H1 (cell line): ENCODE results near the gene GPR17. TPM values are rescaled to one million over a fixed set of nuclear protein-coding genes. Genes with fewer than 3 reads are reported as not detected.

Experiments
- CTCF ChIA-PET: fragments of 300-600 bp; sonication (Branson Sonifier 250); formaldehyde crosslinking; loops from one replicate; lab custom pipeline; 2021; ENCODE audit not compliant: partially characterized antibody; lab: Charles Lee
- POLR2A ChIA-PET: fragments of 300-600 bp; sonication (Branson Sonifier 250); formaldehyde crosslinking; loops from one replicate; lab custom pipeline; 2021; ENCODE audit warnings: inconsistent platforms; ENCODE audit not compliant: partially characterized antibody; lab: Charles Lee
- DNase-seq, 2 experiments: peaks; one replicate each; pipeline versions ENCODE4 v3.0.0 to v3.0.0-alpha.2; 2010 to 2022; ENCODE audit warnings: low spot score in 2 of 2, low read depth in 1 of 2, mixed read lengths in 1 of 2
- FAIRE-seq: peaks from 2 replicates; lab custom pipeline; 2011; peaks lifted over from hg19 to GRCh38; lab: Jason Lieb, UNC
- H2AFZ ChIP-seq: 2 replicates; pipeline ENCODE4 v1.8.1; 2012; ENCODE audit warnings: low read length, inconsistent platforms
- H2AK5ac ChIP-seq: 2 replicates; pipeline ENCODE4 v1.6.1; 2013; ENCODE audit warnings: low read depth, low read length
- H2BK120ac ChIP-seq: replicated peaks from 2 replicates; pipeline ENCODE3; 2013; ENCODE audit warnings: low read depth, low read length, inconsistent platforms
- H2BK12ac ChIP-seq: 2 replicates; pipeline ENCODE4 v1.6.1; 2013; ENCODE audit warnings: low read depth, low read length
- H2BK15ac ChIP-seq: 2 replicates; pipeline ENCODE4 v1.6.1; 2013; ENCODE audit warnings: low read length
- H2BK20ac ChIP-seq: 2 replicates; pipeline ENCODE4 v1.6.1; 2013; ENCODE audit warnings: low read length
- H2BK5ac ChIP-seq: 2 replicates; pipeline ENCODE4 v1.6.1; 2013; ENCODE audit warnings: low read depth, low read length
- H3K14ac ChIP-seq: 2 replicates; pipeline ENCODE4 v1.6.1; 2013; ENCODE audit warnings: inconsistent platforms; ENCODE audit not compliant: insufficient read length
- H3K18ac ChIP-seq: 2 replicates; pipeline ENCODE4 v1.6.1; 2013; ENCODE audit warnings: low read length; ENCODE audit errors: extremely low read depth
- H3K23ac ChIP-seq: 2 replicates; pipeline ENCODE4 v1.6.1; 2013; ENCODE audit warnings: inconsistent platforms; ENCODE audit not compliant: insufficient read length
- H3K23me2 ChIP-seq: 2 replicates; pipeline ENCODE4 v1.6.1; 2013; ENCODE audit warnings: low read depth, low read length
- H3K27ac ChIP-seq: 2 replicates; pipeline ENCODE4 v1.6.1; 2011; ENCODE audit warnings: low read depth, low read length, inconsistent platforms
- H3K27me3 ChIP-seq, 4 experiments: replicated peaks in 1 of 4; 1 replicate in 1 of 4; 2 replicates in 3 of 4; pipeline versions ENCODE4 v1.6.1 to v1.8.1; 2011 to 2013; ENCODE audit warnings: low read length in 3 of 4, mild to moderate bottlenecking in 3 of 4, inconsistent platforms in 2 of 4, mixed read lengths in 2 of 4, moderate library complexity in 1 of 4; ENCODE audit not compliant: control insufficient read depth in 3 of 4, insufficient read depth in 3 of 4; ENCODE audit errors: extremely low read depth in 1 of 4
- H3K36me3 ChIP-seq, 4 experiments: 2 replicates each; pipeline versions ENCODE4 v1.6.1 to v1.8.1; 2011 to 2013; ENCODE audit warnings: mild to moderate bottlenecking in 4 of 4, low read length in 3 of 4, moderate library complexity in 2 of 4, control low read depth in 1 of 4, inconsistent platforms in 1 of 4; ENCODE audit not compliant: insufficient read depth in 4 of 4, control insufficient read depth in 2 of 4
- H3K4ac ChIP-seq: replicated peaks from 2 replicates; pipeline ENCODE3; 2013; ENCODE audit warnings: low read length, low read depth, mixed read lengths, inconsistent platforms; ENCODE audit not compliant: insufficient read length
- H3K4me1 ChIP-seq, 4 experiments: replicated peaks in 1 of 4; 1 replicate in 1 of 4; 2 replicates in 3 of 4; pipeline versions ENCODE4 v1.6.1 to v1.8.1; 2011 to 2013; ENCODE audit warnings: low read length in 3 of 4, inconsistent platforms in 2 of 4, mixed read lengths in 1 of 4; ENCODE audit not compliant: insufficient read depth in 4 of 4, control insufficient read depth in 3 of 4
- H3K4me2 ChIP-seq, 2 experiments: 2 replicates each; pipeline versions ENCODE4 v1.6.1 to v1.8.1; 2011 to 2013; ENCODE audit warnings: low read depth in 2 of 2, low read length in 2 of 2, control low read depth in 1 of 2, inconsistent platforms in 1 of 2, mild to moderate bottlenecking in 1 of 2; ENCODE audit not compliant: insufficient read depth in 1 of 2
- H3K4me3 ChIP-seq, 4 experiments: fragments of 200-600, 300-600 bp in 1 of 4; sonication (generic), shearing (Covaris generic), sonication (Bioruptor Twin) in 1 of 4; 2 replicates each; pipeline versions ENCODE4 v1.5.1 to v1.8.1; 2011 to 2016; ENCODE audit warnings: low read length in 4 of 4, low read depth in 3 of 4, control low read depth in 2 of 4, inconsistent platforms in 2 of 4, mild to moderate bottlenecking in 2 of 4, mixed read lengths in 1 of 4, moderate library complexity in 1 of 4; ENCODE audit not compliant: insufficient read depth in 2 of 4; ENCODE audit errors: extremely low read depth in 1 of 4
- H3K56ac ChIP-seq: replicated peaks from 2 replicates; pipeline ENCODE3; 2013; ENCODE audit warnings: low read depth, mild to moderate bottlenecking, mixed read lengths, low read length, inconsistent platforms; ENCODE audit not compliant: insufficient read length
- H3K79me1 ChIP-seq: 2 replicates; pipeline ENCODE4 v1.6.1; 2013; ENCODE audit warnings: low read depth, low read length, control low read depth
- H3K79me2 ChIP-seq, 2 experiments: 2 replicates each; pipeline versions ENCODE4 v1.6.1 to v1.8.1; 2012 to 2013; ENCODE audit warnings: low read length in 2 of 2, mild to moderate bottlenecking in 2 of 2, inconsistent platforms in 1 of 2; ENCODE audit not compliant: insufficient read depth in 2 of 2, control insufficient read depth in 1 of 2
- H3K9ac ChIP-seq, 4 experiments: replicated peaks in 1 of 4; 1 replicate in 1 of 4; 2 replicates in 3 of 4; pipeline versions ENCODE4 v1.6.1 to v1.8.1; 2011 to 2013; ENCODE audit warnings: low read depth in 3 of 4, low read length in 3 of 4, control low read depth in 2 of 4, mild to moderate bottlenecking in 2 of 4, moderate library complexity in 2 of 4, inconsistent platforms in 1 of 4; ENCODE audit errors: extremely low read depth in 1 of 4
- H3K9me3 ChIP-seq, 2 experiments: 2 replicates each; pipeline versions ENCODE4 v1.6.1 to v1.8.1; 2012 to 2013; ENCODE audit warnings: mild to moderate bottlenecking in 2 of 2, moderate library complexity in 2 of 2, control low read depth in 1 of 2, inconsistent platforms in 1 of 2, low read depth in 1 of 2, low read length in 1 of 2, mixed read lengths in 1 of 2; ENCODE audit not compliant: insufficient read depth in 2 of 2
- H4K20me1 ChIP-seq, 2 experiments: replicated peaks in 1 of 2; 2 replicates each; pipeline versions ENCODE3 to v1.8.1; 2011 to 2013; ENCODE audit warnings: inconsistent platforms in 2 of 2, low read length in 2 of 2, mild to moderate bottlenecking in 1 of 2; ENCODE audit not compliant: insufficient read depth in 2 of 2, control insufficient read depth in 1 of 2
- H4K5ac ChIP-seq: 2 replicates; pipeline ENCODE4 v1.6.1; 2013; ENCODE audit warnings: low read length, low read depth, mixed read lengths, inconsistent platforms; ENCODE audit not compliant: insufficient read length
- H4K8ac ChIP-seq: 2 replicates; pipeline ENCODE4 v1.8.0; 2013; ENCODE audit warnings: mild to moderate bottlenecking, moderate library complexity, low read length, inconsistent platforms; ENCODE audit not compliant: insufficient read depth; ENCODE audit errors: extremely low read depth
- H4K91ac ChIP-seq: replicated peaks from 2 replicates; pipeline ENCODE3; 2013; ENCODE audit warnings: low read length, mixed read lengths, inconsistent platforms; ENCODE audit not compliant: insufficient read length
- GABPA ChIP-seq: IDR thresholded peaks from 2 replicates; pipeline ENCODE4 v1.6.1; 2011; ENCODE audit warnings: mild to moderate bottlenecking, low read length, moderate library complexity, borderline replicate concordance; ENCODE audit not compliant: insufficient read depth
- GTF2F1 ChIP-seq: IDR thresholded peaks from 2 replicates; pipeline ENCODE4 v1.6.1; 2012; ENCODE audit warnings: low read depth, low read length, improper control_type of control experiment, borderline replicate concordance
- KDM1A ChIP-seq: fragments of 200-600, 300-600 bp; sonication (generic); IDR thresholded peaks from 2 replicates; pipeline ENCODE4 v1.7.1; 2016; ENCODE audit warnings: mild to moderate bottlenecking, low read length, borderline replicate concordance
- NRF1 ChIP-seq: IDR thresholded peaks from 2 replicates; pipeline ENCODE4 v1.6.1; 2011; ENCODE audit warnings: mild to moderate bottlenecking, low read depth, low read length, improper control_type of control experiment
- POLR2A ChIP-seq, 2 experiments: IDR thresholded peaks; 1 replicate in 1 of 2; 2 replicates in 1 of 2; pipeline ENCODE4 v1.6.1; 2011; ENCODE audit warnings: low read depth in 2 of 2, low read length in 2 of 2, mild to moderate bottlenecking in 2 of 2; ENCODE audit errors: control extremely low read depth in 1 of 2
- RFX5 ChIP-seq: IDR thresholded peaks from 2 replicates; pipeline ENCODE4 v1.6.1; 2011; ENCODE audit warnings: low read depth, low read length, improper control_type of control experiment, borderline replicate concordance
- SIRT6 ChIP-seq: IDR thresholded peaks from one replicate; pipeline ENCODE4 v1.7.1; 2012; ENCODE audit warnings: low read length, inconsistent platforms
- SUZ12 ChIP-seq: fragments of 200-600 bp; sonication (generic); IDR thresholded peaks from 2 replicates; pipeline ENCODE4 v1.6.1; 2012; ENCODE audit warnings: mild to moderate bottlenecking, inconsistent platforms, low read length, moderate library complexity, mixed read lengths
- WGBS, 2 experiments: shearing (Covaris generic) in 1 of 2; methylation state at CpG; one replicate each; pipeline versions ENCODE4 v1.1.6 to v1.1.7; 2013 to 2015; ENCODE audit warnings: low lambda C conversion rate in 2 of 2, mixed read lengths in 2 of 2, inconsistent platforms in 1 of 2, low coverage in 1 of 2, missing lambda C conversion rate in 1 of 2; ENCODE audit not compliant: insufficient replicate concordance in 2 of 2, insufficient coverage in 1 of 2, insufficient read length in 1 of 2; ENCODE audit errors: extremely low coverage in 1 of 2, missing lambda C conversion rate in 1 of 2; 5-methylcytosine and 5-hydroxymethylcytosine counted together
- polyA plus RNA-seq, 7 experiments: library from polyadenylated mRNA; depleted of rRNA in 3 of 7; stranded (reverse) in 5 of 7; unstranded in 2 of 7; fragments of >200 nt in 5 of 7; fragments of 200-250 nt in 2 of 7; gene quantifications; 1 replicate in 5 of 7; 2 replicates in 1 of 7; 4 replicates in 1 of 7; pipeline versions ENCODE4 v1.2.1 to v1.2.3, GENCODE V29; 2011 to 2013; ENCODE audit warnings: missing spikeins in 2 of 7, mixed read lengths in 2 of 7
- total RNA-seq: library from RNA; stranded (reverse); fragmentation: NEBNext Ultra II Directional; extraction: Animal tissue kit (Norgen Biotek cat#: 25700); gene quantifications from 2 replicates; pipeline ENCODE4 v1.2.1, GENCODE V29; 2021

The GPR17 gene
- total and polyA plus RNA-seq, 2 of the 8 experiments (the other 6 are each of a cell fraction or from before 2014, with no cell fraction given) = 0.03 TPM; not detected in 1

DNA sequence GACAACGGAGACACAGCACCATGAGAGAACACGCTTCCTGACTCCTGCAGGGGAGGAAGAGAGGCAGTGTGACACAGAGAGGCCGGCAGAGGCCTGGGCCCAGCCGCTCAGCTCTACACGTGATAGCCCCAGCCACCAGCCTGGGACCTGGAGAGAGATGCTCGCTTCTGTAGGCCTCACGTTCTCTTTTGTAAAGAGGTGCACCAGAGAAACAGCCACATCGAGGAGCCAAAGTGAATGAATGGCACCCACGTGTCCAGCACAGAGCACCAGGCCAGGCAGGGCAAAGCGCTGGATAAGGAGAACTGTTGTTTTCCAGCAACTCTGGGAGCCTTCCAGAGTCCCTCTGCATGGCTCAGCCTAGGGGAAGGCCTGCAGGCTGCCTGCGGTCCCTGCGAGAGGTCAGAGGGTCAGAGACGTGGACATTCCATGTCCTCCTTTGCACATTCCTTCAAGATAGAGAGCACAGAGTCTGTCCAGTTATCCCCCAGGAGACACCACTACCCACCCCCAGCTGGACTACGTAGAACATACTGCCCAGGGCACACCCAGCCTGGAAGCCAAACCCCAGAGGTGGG is 15.2 kb downstream of the GPR17 start:
- TF ChIP-seq RFX5 (no peak), SUZ12 (no peak), GABPA (no peak), KDM1A (no peak), SIRT6 (no peak), NRF1 (no peak), POLR2A (IDR thresholded peaks at IDR 0.05; ENCODE audit: control extremely low read depth in 1 of 2, low read depth in 2 of 2, low read length in 2 of 2) (no peak), GTF2F1 (no peak)
- H3K9ac ChIP-seq = no peak overlapping the region
- POLR2A ChIA-PET = no interaction called here

More for the DNA sequence above, 15.2 kb downstream of the GPR17 start:
- Histone ChIP-seq H2BK12ac (no peak overlapping the region), H3K23me2 (peaks cover 3% of the 10 kb centered on the region; the same call in 1 of the 2 replicates), H3K23ac (no peak overlapping the region), H4K8ac (no peak overlapping the region), H3K14ac (no peak overlapping the region), H3K4me2 (no peak overlapping the region), H3K27ac (no peak overlapping the region), H2AK5ac (no peak overlapping the region), H3K79me2 (no peaks in the 10 kb centered on the region), H3K4ac (no peak overlapping the region), H3K79me1 (no peaks in the 10 kb centered on the region), H3K4me3 (no peak overlapping the region), H2BK5ac (no peak overlapping the region), H3K9me3 (no peaks in the 10 kb centered on the region), H3K4me1 (peaks cover 0 to 3% (median 0%) of the 10 kb centered on the region in 4 experiments; a peak in 4 of 7 replicates), H3K27me3 (peaks cover 9 to 33% (median 25%) of the 10 kb centered on the region in 4 experiments), H2BK15ac (no peak overlapping the region), H3K18ac (no peak overlapping the region), H3K56ac (no peak overlapping the region), H2AFZ (no peak overlapping the region), H2BK120ac (no peak overlapping the region), H3K36me3 (no peaks in the 10 kb centered on the region), H4K91ac (no peak overlapping the region), H4K5ac (no peak overlapping the region), H2BK20ac (no peak overlapping the region), H4K20me1 (no peaks in the 10 kb centered on the region)
- FAIRE-seq = no peak
- 90% methylated on average over 13 of the region's 14 CpGs; no CpG with 5 or more reads in 1 of the 2 experiments for WGBS, 2 experiments
- no peak for DNase-seq
- CTCF ChIA-PET = interaction anchor here (0.8 to 4.1 kb wide), 4 partner anchors 11 to 70 kb away, joined by 4 to 15 read pairs (median 5); no protein-coding TSS in a partner anchor
